HepG2 (cell line): ENCODE results near the gene TNFRSF6B. TPM values are rescaled to one million over a fixed set of nuclear protein-coding genes. Genes with fewer than 3 reads are reported as not detected.

ENCODE experiments used
- AGO1 ChIP-seq: fragments of 200-400 bp; formaldehyde crosslinking; IDR thresholded peaks from 2 replicates; pipeline ENCODE4 v1.6.1; 2017; ENCODE audit warnings: mild to moderate bottlenecking, low read depth, low read length, moderate library complexity; ENCODE audit not compliant: poor library complexity, severe bottlenecking
- DNMT3B ChIP-seq: conservative IDR thresholded peaks from 2 replicates; pipeline ENCODE4 v1.6.1; 2016; ENCODE audit warnings: missing biosample characterization, control low read depth
- MBD4 ChIP-seq: IDR thresholded peaks from 2 replicates; pipeline ENCODE4 v1.6.1; 2012; ENCODE audit warnings: low read length, inconsistent platforms, borderline replicate concordance
- NFKBIZ ChIP-seq: IDR thresholded peaks from 2 replicates; pipeline ENCODE4 v1.6.1; 2018; ENCODE audit warnings: missing genetic modification reagents, missing compliant biosample characterization
- NR2F6 ChIP-seq, 2 experiments: IDR thresholded peaks; 2 replicates each; pipeline ENCODE4 v1.6.1; 2016; ENCODE audit warnings: antibody characterized with exemption in 1 of 2, mild to moderate bottlenecking in 1 of 2
- RFX3 ChIP-seq: IDR thresholded peaks from 2 replicates; pipeline ENCODE4 v1.6.1; 2016; ENCODE audit warnings: missing biosample characterization, missing genetic modification reagents
- SETDB1 ChIP-seq: sonication (generic); formaldehyde crosslinking; IDR thresholded peaks from 2 replicates; pipeline ENCODE4 v1.5.1; 2020; ENCODE audit warnings: missing genetic modification reagents, mild to moderate bottlenecking, borderline replicate concordance
- SIN3A ChIP-seq: IDR thresholded peaks from 2 replicates; pipeline ENCODE4 v1.6.1; 2011; ENCODE audit warnings: low read depth, mild to moderate bottlenecking, control low read depth, low read length, borderline replicate concordance
- SIN3B ChIP-seq: fragments of 150-350 bp; IDR thresholded peaks from 2 replicates; pipeline ENCODE4 v1.6.1; 2014; ENCODE audit warnings: low read length
- SMAD9 ChIP-seq: sonication (generic); formaldehyde crosslinking; IDR thresholded peaks from 2 replicates; pipeline ENCODE4 v1.5.1; 2020; ENCODE audit warnings: mild to moderate bottlenecking, missing genetic modification reagents
- SOX6 ChIP-seq, 2 experiments: fragments of 450-650 bp in 1 of 2; sonication (generic) in 1 of 2; formaldehyde crosslinking in 1 of 2; IDR thresholded peaks; 2 replicates each; pipeline versions ENCODE4 v1.4.0 to v1.6.1; 2017 to 2020; ENCODE audit warnings: antibody characterized with exemption in 1 of 2, mild to moderate bottlenecking in 1 of 2, missing genetic modification reagents in 1 of 2
- SP5 ChIP-seq: IDR thresholded peaks from 2 replicates; pipeline ENCODE4 v1.6.1; 2016; ENCODE audit warnings: low read depth, borderline replicate concordance
- SRSF4 ChIP-seq: fragments of 200-400 bp; formaldehyde crosslinking; IDR thresholded peaks from one replicate; pipeline ENCODE4 v1.6.1; 2018; ENCODE audit warnings: mild to moderate bottlenecking, low read depth, low read length, moderate library complexity; ENCODE audit not compliant: poor library complexity, severe bottlenecking
- TCF7 ChIP-seq: sonication (generic); IDR thresholded peaks from 2 replicates; pipeline ENCODE4 v1.6.1; 2016; ENCODE audit warnings: antibody characterized with exemption, low read depth
- TP53 ChIP-seq: sonication (generic); formaldehyde crosslinking; conservative IDR thresholded peaks from 2 replicates; pipeline ENCODE4 v1.4.0; 2020; ENCODE audit warnings: missing genetic modification reagents
- ZC3H13 ChIP-seq: sonication (generic); formaldehyde crosslinking; IDR thresholded peaks from 2 replicates; pipeline ENCODE4 v1.8.1; 2023; ENCODE audit warnings: mild to moderate bottlenecking, missing genetic modification reagents, moderate library complexity
- ZFP36 ChIP-seq: fragments of 150-350 bp; IDR thresholded peaks from 2 replicates; pipeline ENCODE4 v1.6.1; 2018; ENCODE audit warnings: borderline replicate concordance, low read length, low read depth; ENCODE audit not compliant: partially characterized antibody
- ZMYM3 ChIP-seq: sonication (generic); formaldehyde crosslinking; IDR thresholded peaks from 2 replicates; pipeline ENCODE4 v1.5.1; 2020; ENCODE audit warnings: mild to moderate bottlenecking, missing genetic modification reagents
- ZNF230 ChIP-seq: sonication (generic); formaldehyde crosslinking; IDR thresholded peaks from 2 replicates; pipeline ENCODE4 v1.4.0; 2020; ENCODE audit warnings: mild to moderate bottlenecking, missing genetic modification reagents
- ZNF331 ChIP-seq: sonication (generic); formaldehyde crosslinking; IDR thresholded peaks from 2 replicates; pipeline ENCODE4 v1.4.0; 2020; ENCODE audit warnings: missing genetic modification reagents
- ZNF33B ChIP-seq: sonication (generic); formaldehyde crosslinking; IDR thresholded peaks from 2 replicates; pipeline ENCODE4 v1.5.1; 2020; ENCODE audit warnings: mild to moderate bottlenecking, missing genetic modification reagents
- ZNF83 ChIP-seq: sonication (generic); formaldehyde crosslinking; IDR thresholded peaks from 2 replicates; pipeline ENCODE4 v1.4.0; 2020; ENCODE audit warnings: missing genetic modification reagents, mild to moderate bottlenecking, borderline replicate concordance
- ZNF839 ChIP-seq: sonication (generic); formaldehyde crosslinking; IDR thresholded peaks from 2 replicates; pipeline ENCODE4 v1.4.0; 2020; ENCODE audit warnings: missing genetic modification reagents, mild to moderate bottlenecking, borderline replicate concordance
- polyA plus RNA-seq, 8 experiments: library from polyadenylated mRNA; depleted of rRNA in 3 of 8; stranded (reverse) in 7 of 8; unstranded in 1 of 8; fragments of >200 nt; fragmentation: Illumina TruSeq in 4 of 8; extraction: Trizol in 4 of 8; gene quantifications; 2 replicates each; pipeline versions ENCODE4 v1.2.1 to v1.2.3, GENCODE V29; 2011 to 2016; ENCODE audit warnings: low read depth in 4 of 8, missing spikeins in 1 of 8, mixed read lengths in 1 of 8; ENCODE audit not compliant: insufficient read depth in 1 of 8
- total RNA-seq, 5 experiments: library from RNA; depleted of rRNA; stranded (reverse); fragments of >200 nt; fragmentation: Illumina TruSeq; extraction: Trizol; gene quantifications; 2 replicates each; pipeline ENCODE4 v1.2.3, GENCODE V29; 2016; ENCODE audit warnings: low read depth in 1 of 5
- TF ChIP-seq, protein P1 (sequence below): sonication (generic); formaldehyde crosslinking; IDR thresholded peaks from 2 replicates; pipeline ENCODE4 v1.4.0; 2020; ENCODE audit warnings: missing genetic modification reagents
- TF ChIP-seq, protein P2 (sequence below): sonication (generic); formaldehyde crosslinking; IDR thresholded peaks from 2 replicates; pipeline ENCODE4 v1.8.1; 2023; ENCODE audit warnings: mild to moderate bottlenecking, inconsistent platforms, moderate library complexity, missing genetic modification reagents, borderline replicate concordance

Gene TNFRSF6B
- total and polyA plus RNA-seq, 2 of the 13 experiments (the other 11 are each of a cell fraction or from before 2014, with no cell fraction given) = 0.24 TPM; not detected in 1

DNA sequence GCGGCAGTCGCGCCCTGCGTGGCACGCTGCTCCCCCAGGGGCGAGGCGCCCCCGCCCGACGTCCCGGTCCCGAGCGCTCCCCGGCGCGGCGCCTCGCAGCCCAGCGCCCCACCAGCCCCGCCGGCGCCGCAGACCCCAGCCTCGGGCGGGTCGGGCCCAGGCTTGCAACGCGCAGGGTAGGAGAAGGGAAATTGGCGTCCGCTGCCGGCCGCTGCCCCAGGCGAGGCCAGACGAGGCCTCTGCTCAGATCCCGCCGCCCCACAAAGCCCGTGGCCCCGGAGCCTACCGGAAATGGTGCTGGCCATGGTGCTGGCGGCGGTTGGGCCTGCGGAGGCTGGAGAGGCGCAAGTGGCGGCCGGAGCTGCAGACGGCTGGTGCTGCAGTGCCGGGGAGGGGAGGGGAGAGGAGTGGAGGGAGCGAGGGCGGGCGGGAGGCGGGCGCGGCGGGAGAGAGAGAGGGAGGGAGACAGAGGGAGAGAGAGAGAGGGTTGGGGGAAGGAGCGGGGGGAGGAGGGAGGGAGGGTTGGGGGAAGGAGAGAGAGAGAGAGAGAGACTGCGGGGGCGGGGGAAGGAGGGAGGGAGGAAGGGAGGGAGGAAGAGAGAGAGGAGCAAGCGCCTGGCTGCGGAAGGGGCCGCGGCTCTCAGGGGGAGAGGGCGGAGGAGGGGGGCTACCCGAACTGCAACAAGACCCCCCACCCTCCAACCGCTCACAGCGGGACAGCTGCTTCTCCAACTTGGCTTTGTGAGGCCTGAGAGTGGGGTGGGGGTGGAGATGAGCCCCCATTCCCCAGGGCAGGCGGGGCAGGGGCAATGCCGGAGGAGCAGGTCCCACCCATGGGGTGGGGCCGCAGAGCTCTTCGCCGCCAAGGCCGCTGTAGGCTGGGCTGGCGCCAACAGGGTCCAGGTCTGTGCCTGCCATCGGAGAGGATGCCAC lies 43.1 kb upstream of the TNFRSF6B start, which contains the start of gene STMN3 (continued):
- TF ChIP-seq NR2F6 (IDR thresholded peaks at IDR 0.05) = no peak
- TF ChIP-seq NR2F6 (CRISPR knock-in tag; IDR thresholded peaks at IDR 0.05) = peak; percentile 86
- TF ChIP-seq MBD4 = no peak
- TF ChIP-seq ZNF230 = peak; percentile 97
- TF ChIP-seq TP53 (CRISPR knock-in tag) = peak; percentile 91; the same call in 1 of the 2 replicates
- TF ChIP-seq, protein P1, sequence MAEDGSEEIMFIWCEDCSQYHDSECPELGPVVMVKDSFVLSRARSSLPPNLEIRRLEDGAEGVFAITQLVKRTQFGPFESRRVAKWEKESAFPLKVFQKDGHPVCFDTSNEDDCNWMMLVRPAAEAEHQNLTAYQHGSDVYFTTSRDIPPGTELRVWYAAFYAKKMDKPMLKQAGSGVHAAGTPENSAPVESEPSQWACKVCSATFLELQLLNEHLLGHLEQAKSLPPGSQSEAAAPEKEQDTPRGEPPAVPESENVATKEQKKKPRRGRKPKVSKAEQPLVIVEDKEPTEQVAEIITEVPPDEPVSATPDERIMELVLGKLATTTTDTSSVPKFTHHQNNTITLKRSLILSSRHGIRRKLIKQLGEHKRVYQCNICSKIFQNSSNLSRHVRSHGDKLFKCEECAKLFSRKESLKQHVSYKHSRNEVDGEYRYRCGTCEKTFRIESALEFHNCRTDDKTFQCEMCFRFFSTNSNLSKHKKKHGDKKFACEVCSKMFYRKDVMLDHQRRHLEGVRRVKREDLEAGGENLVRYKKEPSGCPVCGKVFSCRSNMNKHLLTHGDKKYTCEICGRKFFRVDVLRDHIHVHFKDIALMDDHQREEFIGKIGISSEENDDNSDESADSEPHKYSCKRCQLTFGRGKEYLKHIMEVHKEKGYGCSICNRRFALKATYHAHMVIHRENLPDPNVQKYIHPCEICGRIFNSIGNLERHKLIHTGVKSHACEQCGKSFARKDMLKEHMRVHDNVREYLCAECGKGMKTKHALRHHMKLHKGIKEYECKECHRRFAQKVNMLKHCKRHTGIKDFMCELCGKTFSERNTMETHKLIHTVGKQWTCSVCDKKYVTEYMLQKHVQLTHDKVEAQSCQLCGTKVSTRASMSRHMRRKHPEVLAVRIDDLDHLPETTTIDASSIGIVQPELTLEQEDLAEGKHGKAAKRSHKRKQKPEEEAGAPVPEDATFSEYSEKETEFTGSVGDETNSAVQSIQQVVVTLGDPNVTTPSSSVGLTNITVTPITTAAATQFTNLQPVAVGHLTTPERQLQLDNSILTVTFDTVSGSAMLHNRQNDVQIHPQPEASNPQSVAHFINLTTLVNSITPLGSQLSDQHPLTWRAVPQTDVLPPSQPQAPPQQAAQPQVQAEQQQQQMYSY = 0 out of 2 replicates have a peak, but pooled peaks have one; percentile 53
- peak; percentile 97 for TF ChIP-seq ZC3H13 (CRISPR knock-in tag)
- TF ChIP-seq SRSF4 = no peak
- TF ChIP-seq, protein P2, sequence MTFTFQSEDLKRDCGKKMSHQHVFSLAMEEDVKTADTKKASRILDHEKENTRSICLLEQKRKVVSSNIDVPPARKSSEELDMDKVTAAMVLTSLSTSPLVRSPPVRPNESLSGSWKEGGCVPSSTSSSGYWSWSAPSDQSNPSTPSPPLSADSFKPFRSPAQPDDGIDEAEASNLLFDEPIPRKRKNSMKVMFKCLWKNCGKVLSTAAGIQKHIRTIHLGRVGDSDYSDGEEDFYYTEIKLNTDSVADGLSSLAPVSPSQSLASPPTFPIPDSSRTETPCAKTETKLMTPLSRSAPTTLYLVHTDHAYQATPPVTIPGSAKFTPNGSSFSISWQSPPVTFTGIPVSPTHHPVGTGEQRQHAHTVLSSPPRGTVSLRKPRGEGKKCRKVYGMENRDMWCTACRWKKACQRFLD (CRISPR knock-in tag) = peak; percentile 96; the same call in 1 of the 2 replicates
- TF ChIP-seq SMAD9 (CRISPR knock-in tag) = peak; percentile 90; the same call in 1 of the 2 replicates
- no peak for TF ChIP-seq ZNF33B (CRISPR knock-in tag)
- TF ChIP-seq SP5 (CRISPR knock-in tag) = peak; percentile 64
- TF ChIP-seq AGO1 = no peak
- TF ChIP-seq ZMYM3 (CRISPR knock-in tag) = peak; percentile 55
- TF ChIP-seq RFX3 = peak; percentile 63; the same call in 1 of the 2 replicates
- TF ChIP-seq NFKBIZ (CRISPR knock-in tag) = peak; percentile 98
- peak; percentile 98 for TF ChIP-seq ZNF83 (CRISPR knock-in tag)
- peak; percentile 100 for TF ChIP-seq DNMT3B
- TF ChIP-seq SETDB1 (CRISPR knock-in tag) = no peak; the same call in 1 of the 2 replicates
- peak; percentile 40; the same call in 1 of the 2 replicates for TF ChIP-seq TCF7
- TF ChIP-seq SIN3A = peak; percentile 100
- no peak for TF ChIP-seq SOX6 (IDR thresholded peaks at IDR 0.05)
- 0 out of 2 replicates have a peak, but pooled peaks have one; percentile 17 for TF ChIP-seq SOX6 (CRISPR knock-in tag; IDR thresholded peaks at IDR 0.05)
- 0 out of 2 replicates have a peak, but pooled peaks have one; percentile 37 for TF ChIP-seq ZNF839
- peak; percentile 99 for TF ChIP-seq ZNF331 (CRISPR knock-in tag)
- no peak for TF ChIP-seq ZFP36
- no peak for TF ChIP-seq SIN3B
